Kidney epithelial cell (primary cell): ENCODE measurements around the gene FGF12. TPM values are rescaled to one million over a fixed set of nuclear protein-coding genes. Genes with fewer than 3 reads are reported as not detected.

Experiments
- DNase-seq: peaks from one replicate; pipeline ENCODE4 v3.0.0-alpha.2; 2010; ENCODE audit warnings: low read depth
- H3K27me3 ChIP-seq: 2 replicates; pipeline ENCODE4 v1.6.0; 2011; ENCODE audit warnings: low read length; ENCODE audit not compliant: control insufficient read depth, insufficient read depth
- H3K36me3 ChIP-seq: 2 replicates; pipeline ENCODE4 v1.5.1; 2011; ENCODE audit warnings: low read length; ENCODE audit not compliant: control insufficient read depth, insufficient read depth
- H3K4me3 ChIP-seq: 2 replicates; pipeline ENCODE4 v1.5.1; 2011; ENCODE audit warnings: low read depth, mild to moderate bottlenecking, control low read depth, low read length
- total RNA-seq: library from RNA; depleted of rRNA; stranded (reverse); fragments of >200 nt; gene quantifications from 2 replicates; pipeline ENCODE4 v1.2.3, GENCODE V29; 2015
- TF ChIP-seq, protein P1 (sequence below): IDR thresholded peaks from 2 replicates; pipeline ENCODE4 v1.5.1; 2011; ENCODE audit warnings: mild to moderate bottlenecking, moderate library complexity, low read length, control low read depth, inconsistent platforms; ENCODE audit not compliant: insufficient read depth, poor library complexity, severe bottlenecking

The FGF12 gene
- total RNA-seq, 1 donor from 2014 or later, result 3.2 TPM

GRCh38 chr3:192284443-192285072, 442.8 kb downstream of the FGF12 start:
- TF ChIP-seq, protein P1, sequence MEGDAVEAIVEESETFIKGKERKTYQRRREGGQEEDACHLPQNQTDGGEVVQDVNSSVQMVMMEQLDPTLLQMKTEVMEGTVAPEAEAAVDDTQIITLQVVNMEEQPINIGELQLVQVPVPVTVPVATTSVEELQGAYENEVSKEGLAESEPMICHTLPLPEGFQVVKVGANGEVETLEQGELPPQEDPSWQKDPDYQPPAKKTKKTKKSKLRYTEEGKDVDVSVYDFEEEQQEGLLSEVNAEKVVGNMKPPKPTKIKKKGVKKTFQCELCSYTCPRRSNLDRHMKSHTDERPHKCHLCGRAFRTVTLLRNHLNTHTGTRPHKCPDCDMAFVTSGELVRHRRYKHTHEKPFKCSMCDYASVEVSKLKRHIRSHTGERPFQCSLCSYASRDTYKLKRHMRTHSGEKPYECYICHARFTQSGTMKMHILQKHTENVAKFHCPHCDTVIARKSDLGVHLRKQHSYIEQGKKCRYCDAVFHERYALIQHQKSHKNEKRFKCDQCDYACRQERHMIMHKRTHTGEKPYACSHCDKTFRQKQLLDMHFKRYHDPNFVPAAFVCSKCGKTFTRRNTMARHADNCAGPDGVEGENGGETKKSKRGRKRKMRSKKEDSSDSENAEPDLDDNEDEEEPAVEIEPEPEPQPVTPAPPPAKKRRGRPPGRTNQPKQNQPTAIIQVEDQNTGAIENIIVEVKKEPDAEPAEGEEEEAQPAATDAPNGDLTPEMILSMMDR, result no peak
- no peaks in the 10 kb centered on the region for H3K36me3 ChIP-seq
- DNase-seq, result no peak
- H3K4me3 ChIP-seq, result no peak overlapping the region
- H3K27me3 ChIP-seq, result no peaks in the 10 kb centered on the region

- Histone ChIP-seq H3K36me3 (no peaks in the 10 kb centered on the region), H3K27me3 (no peaks in the 10 kb centered on the region), H3K4me3 (no peak overlapping the region)
- TF ChIP-seq, protein P1, result no peak
- DNase-seq, result no peak
Measured at GRCh38 chr3:192281207-192281880, 446.0 kb downstream of the FGF12 start.

GRCh38 chr3:192279664-192280063, 447.7 kb downstream of the FGF12 start:
- Histone ChIP-seq H3K27me3 (no peaks in the 10 kb centered on the region), H3K4me3 (no peak overlapping the region), H3K36me3 (no peaks in the 10 kb centered on the region)
- TF ChIP-seq, protein P1, result no peak
- no peak for DNase-seq

DNA sequence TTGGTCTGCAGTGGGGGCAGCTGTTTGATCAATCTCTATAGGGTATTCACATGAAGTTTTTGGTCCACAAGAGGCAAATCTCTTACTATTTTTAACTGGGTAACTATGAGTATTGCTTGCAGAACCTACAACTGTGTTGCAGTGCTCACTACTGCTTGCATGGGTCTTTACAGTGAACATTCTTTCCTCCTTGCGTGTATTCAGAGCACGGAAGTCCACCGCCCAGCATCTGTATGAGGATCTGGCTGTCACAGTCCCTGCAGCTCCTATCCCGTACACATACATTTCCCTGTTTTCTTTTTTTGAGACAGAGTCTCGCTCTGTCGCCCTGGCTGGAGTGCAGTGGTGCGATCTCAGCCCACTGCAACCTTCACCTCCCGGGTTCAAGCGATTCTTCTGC, 449.9 kb downstream of the FGF12 start:
- TF ChIP-seq, protein P1, result no peak

DNA sequence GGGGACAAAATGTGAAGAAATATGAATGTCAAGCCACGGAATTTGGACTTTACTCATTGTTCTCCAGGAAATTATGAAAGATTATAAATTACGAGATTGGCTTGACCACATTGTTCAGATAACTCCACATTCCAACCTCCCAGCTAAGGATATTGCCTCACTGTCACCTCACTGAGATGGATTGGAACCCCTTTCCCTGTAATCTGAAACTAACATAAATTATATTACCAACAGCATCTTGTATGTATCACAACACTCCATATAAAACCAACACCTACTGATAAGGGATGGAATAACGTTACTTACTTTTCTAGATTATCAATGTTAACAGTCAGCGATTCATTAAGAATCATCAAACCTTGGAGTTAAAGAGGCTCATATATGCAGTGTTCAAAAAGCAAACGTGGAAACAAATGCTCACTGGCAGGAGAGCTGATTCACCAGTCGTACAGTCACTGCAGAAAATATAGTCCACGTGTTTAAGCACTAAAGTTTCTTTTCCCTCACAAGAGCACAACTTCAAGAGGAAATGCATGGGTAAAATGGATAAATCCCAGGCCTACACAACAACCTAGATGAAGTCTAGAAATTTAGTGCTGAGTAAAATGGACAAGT, 451.5 kb downstream of the FGF12 start:
- Histone ChIP-seq H3K27me3 (no peaks in the 10 kb centered on the region), H3K4me3 (no peak overlapping the region), H3K36me3 (no peaks in the 10 kb centered on the region)
- no peak for DNase-seq
- TF ChIP-seq, protein P1, result no peak

More for the DNA sequence above, 449.9 kb downstream of the FGF12 start:
- H3K4me3 ChIP-seq, result no peak overlapping the region
- H3K27me3 ChIP-seq, result no peaks in the 10 kb centered on the region
- DNase-seq, result no peak
- no peaks in the 10 kb centered on the region for H3K36me3 ChIP-seq

GRCh38 chr3:192273697-192274010, 453.7 kb downstream of the FGF12 start:
- TF ChIP-seq, protein P1, result no peak
- no peaks in the 10 kb centered on the region for H3K27me3 ChIP-seq
- no peak overlapping the region for H3K4me3 ChIP-seq
- no peak for DNase-seq
- H3K36me3 ChIP-seq, result no peaks in the 10 kb centered on the region
